HL-60 (cell line): ENCODE measurements around the gene SMC1B.

Source experiments
- GABPA ChIP-seq: IDR thresholded peaks from 2 replicates; pipeline ENCODE4 v1.6.1; 2012; ENCODE audit warnings: low read depth
- POLR2AphosphoS5 ChIP-seq: IDR thresholded peaks from 2 replicates; pipeline ENCODE4 v1.6.1; 2012; ENCODE audit warnings: low read depth
- REST ChIP-seq: IDR thresholded peaks from 2 replicates; pipeline ENCODE4 v1.6.1; 2012; ENCODE audit warnings: low read depth; ENCODE audit not compliant: insufficient replicate concordance
- TF ChIP-seq, protein P1 (sequence below): IDR thresholded peaks from one replicate; pipeline ENCODE4 v1.5.1; 2011; ENCODE audit warnings: low read length, control low read depth, inconsistent platforms; ENCODE audit not compliant: insufficient read depth

DNA sequence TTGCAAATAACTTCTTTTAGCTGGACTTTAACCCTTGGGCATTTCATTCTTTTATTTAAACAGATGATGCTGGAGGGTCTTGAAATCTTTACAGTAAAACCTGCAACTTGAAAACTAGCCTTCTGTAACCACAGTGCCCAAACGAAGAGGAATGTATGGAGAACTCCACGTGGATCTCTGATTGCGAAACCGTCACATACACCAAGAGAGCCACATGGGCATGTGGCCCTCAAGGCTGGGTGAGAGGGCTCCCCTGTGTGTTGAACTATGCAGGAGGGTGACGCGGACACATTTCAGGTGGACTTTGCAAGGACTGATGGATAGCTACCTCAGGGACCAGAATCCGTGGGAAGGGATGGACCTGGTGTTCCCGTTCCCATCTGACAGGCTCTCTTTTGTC, 73.1 kb downstream of the SMC1B start:
- TF ChIP-seq, protein P1, sequence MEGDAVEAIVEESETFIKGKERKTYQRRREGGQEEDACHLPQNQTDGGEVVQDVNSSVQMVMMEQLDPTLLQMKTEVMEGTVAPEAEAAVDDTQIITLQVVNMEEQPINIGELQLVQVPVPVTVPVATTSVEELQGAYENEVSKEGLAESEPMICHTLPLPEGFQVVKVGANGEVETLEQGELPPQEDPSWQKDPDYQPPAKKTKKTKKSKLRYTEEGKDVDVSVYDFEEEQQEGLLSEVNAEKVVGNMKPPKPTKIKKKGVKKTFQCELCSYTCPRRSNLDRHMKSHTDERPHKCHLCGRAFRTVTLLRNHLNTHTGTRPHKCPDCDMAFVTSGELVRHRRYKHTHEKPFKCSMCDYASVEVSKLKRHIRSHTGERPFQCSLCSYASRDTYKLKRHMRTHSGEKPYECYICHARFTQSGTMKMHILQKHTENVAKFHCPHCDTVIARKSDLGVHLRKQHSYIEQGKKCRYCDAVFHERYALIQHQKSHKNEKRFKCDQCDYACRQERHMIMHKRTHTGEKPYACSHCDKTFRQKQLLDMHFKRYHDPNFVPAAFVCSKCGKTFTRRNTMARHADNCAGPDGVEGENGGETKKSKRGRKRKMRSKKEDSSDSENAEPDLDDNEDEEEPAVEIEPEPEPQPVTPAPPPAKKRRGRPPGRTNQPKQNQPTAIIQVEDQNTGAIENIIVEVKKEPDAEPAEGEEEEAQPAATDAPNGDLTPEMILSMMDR: no peak
- TF ChIP-seq POLR2AphosphoS5 (no peak), REST (no peak), GABPA (no peak)
